HG03520 (cell line): ENCODE measurements around the gene BPIFB6.

ENCODE experiments used
- ATAC-seq: cut with Tn5 transposase; IDR thresholded peaks from one replicate; pipeline ENCODE4 v1.9.1; 2021; ENCODE audit warnings: mild to moderate bottlenecking, moderate library complexity; ENCODE audit not compliant: unreplicated experiment

Gene BPIFB6

GRCh38 chr20:33000802-33001466, 30.5 kb upstream of the BPIFB6 start:
- ATAC-seq: no peak

- no peak for ATAC-seq
Measured at GRCh38 chr20:33002087-33002808, 29.2 kb upstream of the BPIFB6 start.

GRCh38 chr20:33004141-33004751, 27.2 kb upstream of the BPIFB6 start, which contains the start of gene SUN5:
SUN5 (minus strand) TSS chr20:33004433; CDS start chr20:33004340, 93 bp downstream.
- no peak for ATAC-seq

- no peak for ATAC-seq
Measured at GRCh38 chr20:33005132-33005566, 26.3 kb upstream of the BPIFB6 start.

- no peak for ATAC-seq
Measured at GRCh38 chr20:33005908-33006775, 25.3 kb upstream of the BPIFB6 start.

- no peak for ATAC-seq
Measured at GRCh38 chr20:33006776-33007375, 24.6 kb upstream of the BPIFB6 start.

- ATAC-seq: no peak
Measured at GRCh38 chr20:33007376-33008335, 23.8 kb upstream of the BPIFB6 start, which contains the start of gene BPIFB2. BPIFB2 (plus strand) TSS chr20:33007704; CDS start chr20:33008575, 871 bp downstream.

- ATAC-seq: no peak
Measured at GRCh38 chr20:33008336-33009213, 22.9 kb upstream of the BPIFB6 start.

GRCh38 chr20:33009214-33010132, 22.0 kb upstream of the BPIFB6 start:
- no peak for ATAC-seq

GRCh38 chr20:33010133-33010504, 21.3 kb upstream of the BPIFB6 start:
- no peak for ATAC-seq

- no peak for ATAC-seq
Measured at GRCh38 chr20:33010674-33011449, 20.6 kb upstream of the BPIFB6 start.

GRCh38 chr20:33012327-33013189, 18.9 kb upstream of the BPIFB6 start:
- no peak for ATAC-seq

GRCh38 chr20:33013701-33014326, 17.6 kb upstream of the BPIFB6 start:
- ATAC-seq: no peak

GRCh38 chr20:33014336-33015113, 16.9 kb upstream of the BPIFB6 start:
- ATAC-seq: no peak
